ENCODE measurements around the gene TMEM45B.
"Not testable (repeated sequence)": the region's sequence is repeated elsewhere in the genome, so short reads cannot be mapped to it uniquely, and the experiment has no call there.

Gene TMEM45B

DNA sequence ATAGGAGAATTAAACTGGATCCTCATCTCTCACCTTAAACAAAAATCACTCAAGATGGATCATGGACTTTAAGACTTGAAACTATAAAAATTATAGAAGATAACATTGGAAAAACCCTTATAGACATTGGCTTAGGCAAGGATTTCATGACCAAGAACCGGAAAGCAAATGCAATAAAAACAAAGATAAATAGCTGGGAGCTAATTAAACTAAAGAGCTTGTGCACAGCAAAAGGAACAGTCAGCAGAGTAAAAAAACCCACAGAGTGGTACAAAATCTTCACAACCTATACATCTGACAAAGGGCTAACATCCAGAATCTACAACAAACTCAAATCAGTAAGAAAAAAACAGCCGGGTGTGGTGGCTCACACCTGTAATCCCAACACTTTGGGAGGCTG lies 7.4 kb upstream of the TMEM45B start:
- not testable (repeated sequence) for DNase-seq (ENCODE audit: low read depth, low spot score)

- DNase-seq (ENCODE audit: low read depth, low spot score): no peak
Measured at GRCh38 chr11:129813231-129813791, 2.3 kb upstream of the TMEM45B start.

DNA sequence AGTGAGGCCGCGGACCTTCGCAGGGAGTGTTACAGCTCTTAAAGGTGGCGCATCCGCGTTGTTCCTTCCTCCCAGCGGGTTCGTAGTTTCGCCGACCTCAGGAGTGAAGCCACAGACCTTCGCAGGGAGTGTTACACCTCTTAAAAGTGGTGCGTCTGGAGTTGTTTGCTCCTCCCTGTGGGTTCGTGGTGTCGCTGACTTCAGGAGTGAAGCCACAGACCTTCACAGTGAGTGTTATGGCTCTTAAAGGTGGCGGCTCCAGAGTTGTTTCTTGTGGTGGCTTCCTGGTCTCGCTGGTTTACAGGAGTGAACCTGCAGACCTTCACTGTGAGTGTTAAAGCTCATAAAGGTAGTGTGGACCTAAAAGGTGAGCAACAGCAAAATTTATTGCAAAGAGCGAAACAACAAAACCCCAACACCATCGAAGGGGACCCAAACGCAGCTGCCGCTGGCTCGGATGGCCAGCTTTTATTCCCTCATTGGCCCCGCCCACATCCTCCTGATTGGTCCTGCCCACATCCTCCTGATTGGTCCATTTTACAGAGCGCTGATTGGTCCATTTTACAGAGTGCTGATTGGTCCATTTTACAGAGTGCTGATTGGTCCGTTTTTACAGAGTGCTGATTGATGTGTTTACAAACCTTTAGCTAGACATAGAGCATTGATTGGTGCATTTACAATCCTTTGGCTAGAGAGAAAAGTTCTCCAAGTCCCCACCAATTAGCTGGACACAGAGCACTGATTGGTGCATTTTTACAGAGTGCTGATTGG lies 1.2 kb upstream of the TMEM45B start:
- no peak for DNase-seq (ENCODE audit: low read depth, low spot score)

GRCh38 chr11:129817534-129818051 lies 1.9 kb downstream of the TMEM45B start:
- DNase-seq (ENCODE audit: low read depth, low spot score): no peak

DNA sequence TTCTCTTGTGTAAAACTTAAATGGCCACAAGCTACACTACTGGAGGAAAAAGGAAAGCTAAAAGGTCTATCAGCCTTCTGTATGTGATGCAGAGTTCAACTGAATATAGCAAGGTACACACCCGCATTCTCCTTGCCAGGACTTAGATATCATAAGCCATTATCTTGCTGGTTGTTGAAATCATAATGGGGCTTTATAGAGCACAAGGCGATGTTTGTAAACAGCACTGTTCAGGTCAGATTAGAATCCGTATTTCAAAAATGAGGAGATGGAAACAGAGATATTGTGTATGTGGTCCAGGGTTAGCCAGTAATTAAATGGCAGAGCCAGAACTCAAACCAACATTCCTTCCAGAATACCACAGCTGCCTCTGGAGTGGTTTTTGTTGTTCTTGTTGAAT lies 2.6 kb downstream of the TMEM45B start:
- not testable (repeated sequence) for DNase-seq (ENCODE audit: low read depth, low spot score)

DNA sequence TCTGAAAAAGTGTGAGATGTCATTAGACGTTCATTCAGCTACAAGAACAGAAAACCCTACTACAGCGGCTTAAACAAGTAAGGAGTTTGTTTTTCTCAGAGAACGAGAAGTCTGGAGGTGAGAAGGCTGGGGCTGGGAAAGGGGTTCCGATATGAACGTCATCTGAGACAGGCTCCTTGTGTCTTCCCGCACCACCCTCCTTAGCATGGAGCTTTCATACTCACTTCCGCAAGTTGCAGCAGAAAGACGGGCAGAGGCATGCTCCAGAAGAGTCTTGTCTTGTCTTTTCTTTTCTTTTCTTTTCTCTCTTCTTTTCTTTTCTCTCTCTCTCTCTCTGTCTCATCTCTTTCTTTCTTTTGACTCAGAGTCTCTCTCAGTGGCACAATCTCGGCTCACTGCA lies 3.6 kb downstream of the TMEM45B start:
- DNase-seq (ENCODE audit: low read depth, low spot score): no peak

DNA sequence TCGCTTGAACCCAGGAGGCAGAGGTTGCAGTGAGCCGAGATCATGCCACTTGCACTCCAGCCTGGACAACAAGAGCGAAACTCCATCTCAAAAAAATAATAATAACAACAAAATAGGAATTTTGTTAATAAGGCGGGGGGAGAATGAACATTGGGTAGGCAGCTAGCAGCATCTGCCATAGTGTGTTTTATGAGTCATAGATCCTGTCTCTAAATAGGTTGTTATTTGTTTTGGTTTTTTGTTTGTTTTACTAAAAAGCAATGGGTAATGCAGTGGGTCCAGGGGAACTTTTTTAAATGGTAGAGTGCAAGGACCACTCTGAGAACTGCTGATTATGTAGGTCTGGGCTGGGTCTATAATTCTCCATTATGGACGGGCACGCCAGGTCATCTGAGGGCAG lies 4.6 kb downstream of the TMEM45B start:
- not testable (repeated sequence) for DNase-seq (ENCODE audit: low read depth, low spot score)

GRCh38 chr11:129823281-129823680 lies 7.6 kb downstream of the TMEM45B start:
- not testable (repeated sequence) for DNase-seq (ENCODE audit: low read depth, low spot score)

DNA sequence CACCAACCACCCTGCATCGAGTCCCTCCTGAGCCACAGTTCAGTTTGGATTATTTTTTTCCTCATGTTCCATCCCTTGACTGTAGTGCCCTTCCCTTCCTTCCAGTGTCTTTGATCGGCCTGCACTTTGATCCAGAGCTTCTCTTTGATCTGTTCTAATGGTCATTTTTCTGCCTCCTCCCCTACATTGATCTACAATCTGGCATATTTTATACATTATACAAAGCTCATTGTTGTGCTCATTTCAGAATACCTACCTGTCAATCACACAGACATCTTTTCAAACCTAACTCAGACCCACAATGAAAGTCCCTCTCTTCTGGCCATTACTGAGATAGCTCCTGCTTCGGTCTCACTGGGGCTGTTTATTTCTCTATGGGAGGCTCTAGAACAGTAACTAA lies 8.2 kb downstream of the TMEM45B start:
- not testable (repeated sequence) for DNase-seq (ENCODE audit: low read depth, low spot score)

DNA sequence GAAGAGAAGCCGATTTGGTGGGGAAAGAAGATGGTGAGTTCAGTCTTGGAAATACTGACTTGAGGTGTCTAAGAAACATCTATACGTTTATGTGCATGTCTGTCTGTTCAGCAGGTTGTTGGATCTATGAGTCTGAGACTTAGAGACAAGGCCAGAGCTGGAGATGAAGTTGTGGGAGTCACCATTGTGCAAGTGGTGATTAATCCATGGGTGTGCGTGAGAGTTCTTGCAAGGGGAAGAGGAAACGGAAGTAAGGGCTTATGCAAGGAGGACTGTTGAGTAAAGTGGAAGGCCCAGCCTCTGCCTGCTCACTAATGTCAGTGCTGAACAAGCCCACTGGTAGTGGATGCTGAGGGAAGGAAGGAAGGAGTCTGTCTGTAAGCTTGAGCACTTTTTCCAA lies 9.7 kb downstream of the TMEM45B start:
- no peak for DNase-seq (ENCODE audit: low read depth, low spot score)

- no peak for DNase-seq (ENCODE audit: low read depth, low spot score)
Measured at GRCh38 chr11:129828301-129828836, 12.7 kb downstream of the TMEM45B start.

DNA sequence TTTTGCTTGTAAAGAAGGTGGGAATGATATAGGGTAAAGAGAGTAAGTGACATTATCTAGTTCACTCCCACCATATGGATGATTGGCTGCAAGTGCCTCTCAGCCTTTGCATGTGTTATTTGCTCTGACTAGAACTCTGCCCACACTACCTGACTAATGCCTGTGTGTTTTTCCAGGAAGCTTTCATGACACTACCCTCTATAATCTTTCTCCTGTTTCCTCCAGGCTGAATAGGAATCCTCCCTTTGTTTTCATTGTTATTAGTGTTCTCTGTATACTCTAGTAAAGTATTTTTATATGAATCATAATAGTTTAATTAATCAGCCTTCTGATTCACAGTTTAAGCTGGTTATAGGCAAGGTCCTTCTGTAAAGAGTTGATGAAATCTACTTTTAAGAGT lies 13.8 kb downstream of the TMEM45B start:
- not testable (repeated sequence) for DNase-seq (ENCODE audit: low read depth, low spot score)

- not testable (repeated sequence) for DNase-seq (ENCODE audit: low read depth, low spot score)
Measured at GRCh38 chr11:129831227-129831626, 15.6 kb downstream of the TMEM45B start.

- not testable (repeated sequence) for DNase-seq (ENCODE audit: low read depth, low spot score)
Measured at GRCh38 chr11:129833260-129833659, 17.6 kb downstream of the TMEM45B start.

- not testable (repeated sequence) for DNase-seq (ENCODE audit: low read depth, low spot score)
Measured at GRCh38 chr11:129836423-129836891, 20.8 kb downstream of the TMEM45B start.

DNA sequence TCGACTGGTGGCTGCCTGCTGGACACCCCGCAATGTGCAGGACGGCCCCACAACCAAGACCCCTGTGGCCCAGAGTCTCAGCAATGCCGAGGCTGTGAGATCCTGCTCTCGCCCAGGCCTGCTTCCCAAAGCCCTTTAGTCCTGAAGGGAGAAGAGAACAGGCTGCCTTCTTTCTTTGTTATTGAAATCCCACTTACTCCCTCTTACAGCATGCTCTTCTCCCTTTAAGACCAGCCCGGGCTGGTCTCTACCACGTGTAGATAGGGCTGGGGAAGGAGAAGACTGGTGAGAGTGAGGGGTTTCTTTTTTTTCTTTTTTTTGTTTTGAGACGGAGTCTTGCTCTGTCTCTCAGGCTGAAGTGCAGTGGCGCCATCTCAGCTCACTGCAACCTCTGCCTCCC lies 21.3 kb downstream of the TMEM45B start:
- peak; percentile 45 for DNase-seq (ENCODE audit: low read depth, low spot score)

GRCh38 chr11:129840236-129840635 lies 24.6 kb downstream of the TMEM45B start:
- no peak for DNase-seq (ENCODE audit: low read depth, low spot score)

DNA sequence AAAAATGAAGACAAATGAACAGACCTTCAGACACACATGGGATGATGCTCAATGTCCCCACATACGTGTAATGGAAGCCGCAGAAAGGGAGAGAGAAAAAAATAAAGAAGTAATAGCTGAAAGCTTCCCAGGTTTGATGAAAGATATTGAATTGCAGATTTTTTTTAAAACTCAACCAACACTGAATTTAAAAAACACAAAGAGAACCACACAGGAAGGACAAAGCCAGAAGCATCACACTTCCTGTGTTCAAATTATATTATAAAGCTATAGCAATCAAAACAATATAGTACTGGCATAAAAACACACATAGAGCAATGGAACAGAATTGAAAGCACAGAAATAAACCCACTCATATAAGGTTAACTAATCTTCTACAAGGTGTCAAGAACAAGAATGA lies 26.5 kb downstream of the TMEM45B start:
- DNase-seq (ENCODE audit: low read depth, low spot score): no peak

DNA sequence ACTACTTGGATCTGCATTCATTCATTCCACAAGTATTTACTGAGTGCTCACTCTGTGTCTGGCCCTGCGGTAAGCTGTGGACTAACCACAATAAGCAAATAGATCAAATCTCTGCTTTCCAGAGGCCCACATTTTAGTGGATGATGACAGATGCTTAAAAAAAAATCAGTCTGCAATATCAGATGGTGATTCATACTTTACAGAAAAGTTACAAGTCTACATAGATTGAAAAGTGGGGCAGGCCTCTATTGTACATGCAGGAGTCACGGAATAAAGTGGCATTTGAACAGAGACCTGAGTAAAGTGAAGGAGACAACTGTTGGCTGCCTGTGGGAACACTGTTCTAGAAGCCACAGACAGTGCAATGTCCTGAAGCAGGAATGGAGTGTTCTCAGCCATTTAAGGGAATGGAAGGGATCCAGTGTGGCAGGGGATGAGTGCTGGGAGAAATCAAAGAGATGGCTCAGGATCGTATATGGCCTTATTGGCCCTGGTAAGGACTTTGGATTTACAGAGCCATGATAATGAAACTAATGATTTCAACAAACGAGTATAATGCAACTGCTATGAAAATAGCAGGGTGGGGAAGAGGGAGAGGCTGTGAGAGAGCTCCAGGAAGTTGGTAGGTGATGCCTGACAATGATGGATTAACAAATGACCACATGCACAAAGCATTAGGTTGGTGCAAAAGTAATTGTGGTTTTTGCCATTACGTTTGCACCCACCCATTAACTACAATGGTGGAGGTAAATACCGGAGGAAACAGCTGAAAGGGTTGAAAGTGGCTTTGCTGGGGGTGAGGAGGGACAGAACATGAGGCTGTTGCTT lies 31.1 kb downstream of the TMEM45B start:
- DNase-seq (ENCODE audit: low read depth, low spot score): no peak

- not testable (repeated sequence) for DNase-seq (ENCODE audit: low read depth, low spot score)
Measured at GRCh38 chr11:129847361-129847760, 31.7 kb downstream of the TMEM45B start.

DNA sequence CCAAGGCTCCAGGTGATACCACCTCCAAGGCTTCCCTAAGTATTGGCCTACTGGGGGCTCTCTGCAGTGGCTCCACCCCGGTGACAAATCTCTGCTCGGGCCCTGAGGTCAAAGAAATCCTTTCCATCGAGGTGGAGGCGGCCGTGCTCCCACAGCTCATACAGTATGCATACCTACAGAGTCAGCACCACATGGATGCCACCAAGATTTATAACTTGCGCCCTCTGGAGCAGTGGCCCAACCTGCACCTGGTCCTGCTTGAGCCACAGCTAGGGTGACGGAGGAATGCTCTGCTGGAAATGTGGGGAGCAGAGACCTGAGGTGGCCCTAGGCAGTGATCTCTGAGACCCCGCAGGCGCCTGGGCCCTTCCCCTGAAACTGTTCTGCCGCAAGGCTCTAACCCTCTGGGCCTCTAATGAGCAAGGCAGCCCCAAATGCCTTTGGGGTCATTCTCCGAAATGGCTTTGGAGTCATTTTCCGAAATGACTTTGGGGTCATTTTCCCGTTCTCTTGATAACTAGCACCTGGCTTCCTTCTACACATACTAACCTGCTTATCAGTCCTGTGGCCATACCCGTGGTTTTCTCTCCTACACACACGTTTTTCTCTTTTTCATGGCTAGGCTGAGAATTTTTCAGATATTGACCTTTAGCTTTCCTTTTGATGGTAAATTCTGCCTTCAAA lies 33.9 kb downstream of the TMEM45B start:
- DNase-seq (ENCODE audit: low read depth, low spot score): peak; percentile 37
